T-helper 9 cell (primary cell): ENCODE measurements around the gene SLIT1.
A peak's percentile ranks its signal among the peaks of the same experiment; 100 is the strongest.
"Not testable (repeated sequence)": the region's sequence is repeated elsewhere in the genome, so short reads cannot be mapped to it uniquely, and the experiment has no call there.

Experiments used
- DNase-seq: peaks from one replicate; pipeline ENCODE4 v3.0.0-alpha.2; 2020

Gene SLIT1

GRCh38 chr10:97105303-97105702, 80.5 kb downstream of the SLIT1 start:
- DNase-seq: no peak

GRCh38 chr10:97103316-97104080, 82.3 kb downstream of the SLIT1 start:
- no peak for DNase-seq

- no peak for DNase-seq
These were observed 83.3 kb downstream of the SLIT1 start for GRCh38 chr10:97102441-97102840.

GRCh38 chr10:97101166-97101940, 84.4 kb downstream of the SLIT1 start:
- no peak for DNase-seq

GRCh38 chr10:97100657-97101056, 85.1 kb downstream of the SLIT1 start:
- DNase-seq: no peak

GRCh38 chr10:97099868-97100267, 85.9 kb downstream of the SLIT1 start:
- DNase-seq: no peak

- DNase-seq: no peak
These were observed 86.7 kb downstream of the SLIT1 start for GRCh38 chr10:97099089-97099488.

- DNase-seq: no peak
These were observed 88.7 kb downstream of the SLIT1 start for GRCh38 chr10:97097084-97097433.

- no peak for DNase-seq
These were observed 89.3 kb downstream of the SLIT1 start for GRCh38 chr10:97096261-97097083.

- DNase-seq: no peak
These were observed 90.0 kb downstream of the SLIT1 start for GRCh38 chr10:97095701-97096260.

- no peak for DNase-seq
These were observed 95.1 kb downstream of the SLIT1 start for GRCh38 chr10:97090644-97091043.

GRCh38 chr10:97090035-97090434, 95.7 kb downstream of the SLIT1 start:
- no peak for DNase-seq

- no peak for DNase-seq
These were observed 96.4 kb downstream of the SLIT1 start for GRCh38 chr10:97089209-97089870.

GRCh38 chr10:97087296-97087695, 98.5 kb downstream of the SLIT1 start:
- DNase-seq: no peak

GRCh38 chr10:97086530-97086929, 99.2 kb downstream of the SLIT1 start:
- no peak for DNase-seq

- DNase-seq: no peak
These were observed 102.4 kb downstream of the SLIT1 start for GRCh38 chr10:97083228-97083829.

GRCh38 chr10:97082575-97082974, 103.2 kb downstream of the SLIT1 start:
- DNase-seq: not testable (repeated sequence)

GRCh38 chr10:97081621-97082235, 104.0 kb downstream of the SLIT1 start:
- peak; percentile 55 for DNase-seq

- DNase-seq: no peak
These were observed 105.5 kb downstream of the SLIT1 start for GRCh38 chr10:97080051-97080776.

GRCh38 chr10:97079448-97079847, 106.3 kb downstream of the SLIT1 start:
- no peak for DNase-seq

- DNase-seq: no peak
These were observed 106.8 kb downstream of the SLIT1 start for GRCh38 chr10:97078938-97079445.
